RWPE2 (cell line): ENCODE results near the gene NUBPL.

Experiments used
- ATAC-seq: fragments of 200-7000 bp; cut with Tn5 transposase; 3 replicates; pipeline ENCODE4 v1.9.1; 2021; ENCODE audit warnings: low read depth
- DNase-seq: peaks from one replicate; pipeline ENCODE4 v3.0.0-alpha.2; 2020; ENCODE audit warnings: low spot score
- H3K27ac ChIP-seq: fragments of 450-650 bp; 2 replicates; pipeline ENCODE4 v1.5.1; 2017; ENCODE audit warnings: mild to moderate bottlenecking; ENCODE audit not compliant: poor library complexity, severe bottlenecking
- H3K27me3 ChIP-seq: fragments of 250-450 bp; sonication (Bioruptor Pico); 2 replicates; pipeline ENCODE4 v1.5.1; 2021; ENCODE audit warnings: mild to moderate bottlenecking, moderate library complexity; ENCODE audit not compliant: insufficient read depth, poor library complexity, severe bottlenecking
- H3K36me3 ChIP-seq: fragments of 250-450 bp; sonication (Bioruptor Pico); 2 replicates; pipeline ENCODE4 v1.5.1; 2020; ENCODE audit warnings: low read depth, mild to moderate bottlenecking, moderate library complexity
- H3K4me1 ChIP-seq: fragments of 250-450 bp; sonication (Bioruptor Pico); 2 replicates; pipeline ENCODE4 v1.5.1; 2021; ENCODE audit warnings: mild to moderate bottlenecking, moderate library complexity; ENCODE audit not compliant: insufficient read depth, poor library complexity, severe bottlenecking
- H3K4me3 ChIP-seq: fragments of 250-450 bp; sonication (Bioruptor Pico); 2 replicates; pipeline ENCODE4 v1.5.1; 2021; ENCODE audit warnings: mild to moderate bottlenecking, moderate library complexity; ENCODE audit not compliant: severe bottlenecking
- H3K9me3 ChIP-seq: fragments of 250-450 bp; sonication (Bioruptor Pico); 2 replicates; pipeline ENCODE4 v1.5.1; 2021; ENCODE audit warnings: mild to moderate bottlenecking, moderate library complexity; ENCODE audit not compliant: severe bottlenecking
- CTCF ChIP-seq: fragments of 450-650 bp; IDR thresholded peaks from one replicate; pipeline ENCODE4 v1.5.1; 2017; ENCODE audit warnings: mild to moderate bottlenecking, moderate library complexity; ENCODE audit not compliant: poor library complexity, severe bottlenecking

NUBPL gene

GRCh38 chr14:31660191-31660590 lies 99.0 kb downstream of the NUBPL start:
- Histone ChIP-seq H3K4me3 (no peak overlapping the region), H3K36me3 (no peaks in the 10 kb centered on the region), H3K27me3 (no peaks in the 10 kb centered on the region), H3K9me3 (no peaks in the 10 kb centered on the region), H3K27ac (no peak overlapping the region), H3K4me1 (peaks cover 2% of the 10 kb centered on the region)
- TF ChIP-seq CTCF = no peak
- DNase-seq (no peak), ATAC-seq (no peak)

DNA sequence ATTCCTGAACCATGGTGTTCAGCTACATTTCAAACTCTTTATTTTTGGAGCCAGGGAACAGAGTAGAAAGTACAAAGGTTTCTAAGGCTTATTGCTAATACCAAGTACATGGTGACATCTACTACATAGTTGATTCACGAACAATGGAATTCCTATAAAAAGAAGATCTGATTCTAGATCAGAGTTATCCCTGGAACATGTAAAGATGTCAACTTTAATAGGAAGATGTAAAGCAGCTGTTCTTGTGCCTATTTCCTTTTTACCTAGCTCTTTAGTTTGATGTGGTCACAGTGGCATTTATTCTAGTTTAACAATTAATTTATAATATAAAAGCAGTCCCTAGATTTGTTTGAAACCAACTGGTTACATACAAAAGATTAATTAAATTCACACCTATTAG lies 99.5 kb downstream of the NUBPL start:
- no peak overlapping the region for H3K27ac ChIP-seq
- no peaks in the 10 kb centered on the region for H3K36me3 ChIP-seq

DNA sequence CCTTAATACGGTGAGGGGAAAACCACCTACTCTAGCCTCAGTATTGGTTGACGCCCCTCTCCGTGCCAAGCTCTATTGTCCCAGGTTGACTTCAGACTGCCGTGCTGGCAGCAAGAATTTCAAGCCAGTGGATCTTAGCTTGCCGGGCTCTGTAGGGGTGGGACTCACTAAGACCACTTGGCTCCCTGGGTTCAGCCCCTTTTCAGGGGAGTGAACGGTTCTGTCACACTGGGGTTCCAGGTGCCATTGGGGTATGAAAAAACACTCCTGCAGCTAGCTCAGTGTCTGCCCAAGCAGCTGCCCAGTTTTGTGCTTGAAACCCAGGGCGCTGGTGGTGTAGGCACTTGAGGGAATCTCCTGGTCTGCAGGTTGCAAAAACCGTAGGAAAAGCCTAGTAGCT lies 107.1 kb downstream of the NUBPL start:
- no peak for ATAC-seq
- DNase-seq = no peak
- H3K4me3 ChIP-seq = no peak overlapping the region
- no peaks in the 10 kb centered on the region for H3K9me3 ChIP-seq
- H3K27ac ChIP-seq = no peak overlapping the region
- H3K4me1 ChIP-seq = no peaks in the 10 kb centered on the region
- H3K36me3 ChIP-seq = no peaks in the 10 kb centered on the region
- no peak for TF ChIP-seq CTCF
- no peaks in the 10 kb centered on the region for H3K27me3 ChIP-seq

More for the DNA sequence above, 99.5 kb downstream of the NUBPL start:
- no peaks in the 10 kb centered on the region for H3K9me3 ChIP-seq
- DNase-seq (no peak), ATAC-seq (no peak)
- no peaks in the 10 kb centered on the region for H3K27me3 ChIP-seq
- H3K4me3 ChIP-seq = no peak overlapping the region
- peaks cover 2% of the 10 kb centered on the region for H3K4me1 ChIP-seq
- no peak for TF ChIP-seq CTCF

DNA sequence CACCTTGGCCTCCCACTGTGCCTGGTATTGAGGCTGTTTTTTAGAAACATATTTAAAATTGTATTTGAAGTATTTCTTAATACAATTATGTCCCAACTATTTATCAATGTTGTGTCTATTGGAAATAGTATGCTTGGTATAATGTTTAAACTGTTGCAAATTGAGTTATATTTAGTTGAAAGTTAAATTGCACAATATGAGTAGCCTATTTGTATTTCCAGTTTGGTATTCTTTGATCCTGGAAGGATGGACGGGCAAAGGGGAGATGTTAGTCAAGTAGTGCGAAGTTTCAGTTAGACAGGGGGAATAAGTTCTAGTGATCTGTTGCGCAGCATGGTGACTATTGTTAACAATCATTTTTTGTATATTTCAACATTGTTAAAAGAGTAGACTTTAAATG lies 111.5 kb downstream of the NUBPL start:
- ATAC-seq (no peak), DNase-seq (no peak)
- no peaks in the 10 kb centered on the region for H3K9me3 ChIP-seq
- no peaks in the 10 kb centered on the region for H3K27me3 ChIP-seq
- H3K27ac ChIP-seq = no peak overlapping the region
- H3K36me3 ChIP-seq = no peaks in the 10 kb centered on the region
- no peak for TF ChIP-seq CTCF
- no peak overlapping the region for H3K4me3 ChIP-seq
- no peaks in the 10 kb centered on the region for H3K4me1 ChIP-seq

- ATAC-seq = no peak
- no peaks in the 10 kb centered on the region for H3K36me3 ChIP-seq
- no peak overlapping the region for H3K27ac ChIP-seq
- H3K27me3 ChIP-seq = no peaks in the 10 kb centered on the region
- H3K4me1 ChIP-seq = no peaks in the 10 kb centered on the region
- H3K9me3 ChIP-seq = no peaks in the 10 kb centered on the region
- no peak for DNase-seq
- no peak overlapping the region for H3K4me3 ChIP-seq
- no peak for TF ChIP-seq CTCF
Measured at GRCh38 chr14:31677052-31677451, 115.8 kb downstream of the NUBPL start.
